ENCODE data around the gene IL15RA. TPM values are rescaled to one million over a fixed set of nuclear protein-coding genes. Genes with fewer than 3 reads are reported as not detected.

Gene IL15RA
- total and polyA plus RNA-seq, 2 donors (not counting 3 experiments of a cell fraction or from before 2014, with no cell fraction given) = 18.8 to 20.6 TPM

DNA sequence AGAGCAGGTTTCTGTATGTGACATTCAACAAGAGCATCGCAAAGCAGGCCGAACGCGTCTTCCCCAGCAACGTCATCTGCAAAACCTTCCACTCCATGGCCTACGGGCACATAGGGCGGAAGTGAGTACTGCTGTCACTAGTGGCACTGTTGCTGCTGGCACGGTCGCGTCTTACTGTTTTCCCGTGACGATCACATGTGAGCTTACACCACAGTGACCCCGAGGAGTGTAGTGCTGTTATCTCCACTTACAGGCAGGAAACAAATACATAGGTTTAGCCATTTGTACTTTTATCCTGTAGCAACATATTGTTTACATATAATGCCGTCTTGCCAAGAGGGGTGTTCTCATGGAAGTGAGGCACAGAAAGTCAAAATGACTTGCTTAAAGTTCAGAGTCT lies 61.9 kb downstream of the IL15RA start:
- peaks cover 32 to 63% of the 10 kb centered on the region in 2 experiments for H3K36me3 ChIP-seq (ENCODE audit: control insufficient read depth in 2 of 2, extremely low read depth in 1 of 2, insufficient read depth in 2 of 2, low read length in 2 of 2)
- no peaks in the 10 kb centered on the region for H3K27me3 ChIP-seq (ENCODE audit: control insufficient read depth in 2 of 2, insufficient read depth in 2 of 2, low read length in 2 of 2)
- FAIRE-seq (peak; percentile 74), DNase-seq (ENCODE audit: low read depth, low spot score) (peak; percentile 89)
- TF ChIP-seq, protein P1, sequence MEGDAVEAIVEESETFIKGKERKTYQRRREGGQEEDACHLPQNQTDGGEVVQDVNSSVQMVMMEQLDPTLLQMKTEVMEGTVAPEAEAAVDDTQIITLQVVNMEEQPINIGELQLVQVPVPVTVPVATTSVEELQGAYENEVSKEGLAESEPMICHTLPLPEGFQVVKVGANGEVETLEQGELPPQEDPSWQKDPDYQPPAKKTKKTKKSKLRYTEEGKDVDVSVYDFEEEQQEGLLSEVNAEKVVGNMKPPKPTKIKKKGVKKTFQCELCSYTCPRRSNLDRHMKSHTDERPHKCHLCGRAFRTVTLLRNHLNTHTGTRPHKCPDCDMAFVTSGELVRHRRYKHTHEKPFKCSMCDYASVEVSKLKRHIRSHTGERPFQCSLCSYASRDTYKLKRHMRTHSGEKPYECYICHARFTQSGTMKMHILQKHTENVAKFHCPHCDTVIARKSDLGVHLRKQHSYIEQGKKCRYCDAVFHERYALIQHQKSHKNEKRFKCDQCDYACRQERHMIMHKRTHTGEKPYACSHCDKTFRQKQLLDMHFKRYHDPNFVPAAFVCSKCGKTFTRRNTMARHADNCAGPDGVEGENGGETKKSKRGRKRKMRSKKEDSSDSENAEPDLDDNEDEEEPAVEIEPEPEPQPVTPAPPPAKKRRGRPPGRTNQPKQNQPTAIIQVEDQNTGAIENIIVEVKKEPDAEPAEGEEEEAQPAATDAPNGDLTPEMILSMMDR (IDR thresholded peaks at IDR 0.05; ENCODE audit: extremely low read depth in 1 of 2, insufficient read depth in 1 of 2, low read depth in 1 of 2, low read length in 2 of 2) = no peak
- TF ChIP-seq FOS (IDR thresholded peaks at IDR 0.05; ENCODE audit: borderline replicate concordance, insufficient read depth, low read length) (no peak), JUN (IDR thresholded peaks at IDR 0.05; ENCODE audit: borderline replicate concordance, insufficient read depth, insufficient read length, low read depth) (peak; percentile 2)
- no peaks in the 10 kb centered on the region for H3K79me2 ChIP-seq (ENCODE audit: control insufficient read depth, insufficient read depth, low read length)
- H3K4me1 ChIP-seq (ENCODE audit: control insufficient read depth, extremely low read depth, insufficient read depth, low read length) = peaks cover 3% of the 10 kb centered on the region
- no peak overlapping the region for H2AFZ ChIP-seq (ENCODE audit: low read depth, low read length)
- H3K9me3 ChIP-seq (replicated peaks; ENCODE audit: control insufficient read depth, insufficient read depth, low read length) = no peaks in the 10 kb centered on the region
- no peaks in the 10 kb centered on the region for H4K20me1 ChIP-seq (replicated peaks; ENCODE audit: control insufficient read depth, extremely low read depth, insufficient read depth, low read length)
- BruUV-seq (replicated peaks) = no TSS peak
- no peak overlapping the region for H3K4me2 ChIP-seq (ENCODE audit: insufficient read depth, low read length)
- intact Hi-C loops (cut with micrococcal nuclease) = no loop called here
- CTCF ChIA-PET = no interaction called here
- dilution Hi-C loops (cut with MboI; ENCODE audit: extremely low pct_ligation_motif_present, low sequenced_read_pairs) = no loop called here
- POLR2A ChIA-PET = no interaction called here
- no peak overlapping the region for H3K4me3 ChIP-seq (replicated peaks in 1 of 3; ENCODE audit: insufficient read depth in 1 of 3, low read depth in 1 of 3, low read length in 3 of 3)
- H3K9ac ChIP-seq (replicated peaks; ENCODE audit: extremely low read depth, insufficient read depth, low read length) = no peak overlapping the region
- H3K27ac ChIP-seq (ENCODE audit: insufficient read depth, low read depth, low read length) = peak overlapping the region; percentile 62
- no peaks in the 10 kb centered on the region for H3K9me1 ChIP-seq (replicated peaks; ENCODE audit: control insufficient read depth, extremely low read depth, insufficient read depth, low read length)

DNA sequence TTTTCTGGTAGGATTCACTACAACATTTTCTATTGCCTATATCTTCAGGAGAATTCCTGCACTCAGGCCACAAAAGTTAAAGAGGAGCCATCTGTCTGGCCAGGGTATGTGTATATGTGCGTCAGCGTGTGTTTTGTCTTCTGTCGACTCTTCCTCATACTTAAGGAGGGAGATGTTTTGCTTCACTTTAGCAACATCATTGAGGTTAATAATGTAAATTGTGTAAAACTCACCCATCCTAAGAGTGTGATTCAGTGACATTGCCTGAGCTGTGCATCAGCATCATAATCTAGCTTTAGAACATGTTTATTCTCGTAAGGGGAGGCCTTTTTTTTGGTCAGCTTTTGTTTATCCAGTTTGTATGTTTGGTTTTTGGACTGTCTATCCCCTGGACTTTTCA lies 63.6 kb downstream of the IL15RA start:
- TF ChIP-seq GATA2 (IDR thresholded peaks at IDR 0.05; ENCODE audit: insufficient read depth, insufficient read length, low read depth, low read length) (no peak), POLR2AphosphoS5 (IDR thresholded peaks at IDR 0.05; ENCODE audit: insufficient read depth, low read depth, low read length) (no peak), FOS (IDR thresholded peaks at IDR 0.05; ENCODE audit: borderline replicate concordance, insufficient read depth, low read length) (no peak), JUN (IDR thresholded peaks at IDR 0.05; ENCODE audit: borderline replicate concordance, insufficient read depth, insufficient read length, low read depth) (no peak), MYC (IDR thresholded peaks at IDR 0.05; ENCODE audit: low read depth, low read length) (no peak), POLR2A (IDR thresholded peaks at IDR 0.05; ENCODE audit: low read depth, low read length) (no peak), EZH2 (IDR thresholded peaks at IDR 0.05; ENCODE audit: borderline replicate concordance, low read depth, low read length, severe bottlenecking) (no peak)
- TF ChIP-seq, protein P1 (IDR thresholded peaks at IDR 0.05; ENCODE audit: extremely low read depth in 1 of 2, insufficient read depth in 1 of 2, low read depth in 1 of 2, low read length in 2 of 2) = no peak
- TF ChIP-seq, protein P2, sequence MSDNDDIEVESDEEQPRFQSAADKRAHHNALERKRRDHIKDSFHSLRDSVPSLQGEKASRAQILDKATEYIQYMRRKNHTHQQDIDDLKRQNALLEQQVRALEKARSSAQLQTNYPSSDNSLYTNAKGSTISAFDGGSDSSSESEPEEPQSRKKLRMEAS (IDR thresholded peaks at IDR 0.05; ENCODE audit: insufficient read depth, insufficient read length) = no peak
- Histone ChIP-seq H3K9me1 (replicated peaks; ENCODE audit: control insufficient read depth, extremely low read depth, insufficient read depth, low read length) (no peaks in the 10 kb centered on the region), H4K20me1 (replicated peaks; ENCODE audit: control insufficient read depth, extremely low read depth, insufficient read depth, low read length) (no peaks in the 10 kb centered on the region), H3K4me3 (replicated peaks in 1 of 3; ENCODE audit: insufficient read depth in 1 of 3, low read depth in 1 of 3, low read length in 3 of 3) (no peak overlapping the region), H3K27ac (ENCODE audit: insufficient read depth, low read depth, low read length) (no peak overlapping the region), H3K9ac (replicated peaks; ENCODE audit: extremely low read depth, insufficient read depth, low read length) (no peak overlapping the region), H3K36me3 (ENCODE audit: control insufficient read depth in 2 of 2, extremely low read depth in 1 of 2, insufficient read depth in 2 of 2, low read length in 2 of 2) (peaks cover 33 to 67% of the 10 kb centered on the region in 2 experiments), H3K79me2 (ENCODE audit: control insufficient read depth, insufficient read depth, low read length) (no peaks in the 10 kb centered on the region), H3K4me2 (ENCODE audit: insufficient read depth, low read length) (no peak overlapping the region), H3K27me3 (ENCODE audit: control insufficient read depth in 2 of 2, insufficient read depth in 2 of 2, low read length in 2 of 2) (no peaks in the 10 kb centered on the region), H2AFZ (ENCODE audit: low read depth, low read length) (no peak overlapping the region), H3K4me1 (ENCODE audit: control insufficient read depth, extremely low read depth, insufficient read depth, low read length) (peaks cover 3% of the 10 kb centered on the region), H3K9me3 (replicated peaks; ENCODE audit: control insufficient read depth, insufficient read depth, low read length) (no peaks in the 10 kb centered on the region)
- no TSS peak for BruUV-seq (replicated peaks)
- dilution Hi-C loops (cut with MboI; ENCODE audit: extremely low pct_ligation_motif_present, low sequenced_read_pairs) = no loop called here
- intact Hi-C loops (cut with micrococcal nuclease) = no loop called here
- ChIA-PET POLR2A (no interaction called here), CTCF (no interaction called here)
- DNase-seq (ENCODE audit: low read depth, low spot score) (no peak), FAIRE-seq (no peak)

All from endothelial cell of umbilical vein (primary cell).